Hepatocyte (in vitro differentiated cells): ENCODE data around the gene PPP2R5C.

Source experiments
- EZH2 ChIP-seq: fragments of 200-600 bp; sonication (generic); IDR thresholded peaks from 2 replicates; pipeline ENCODE4 v1.6.1; 2016; ENCODE audit warnings: antibody characterized with exemption, mild to moderate bottlenecking, borderline replicate concordance
- EZH2phosphoT487 ChIP-seq: fragments of 200-600 bp; sonication (generic); IDR thresholded peaks from one replicate; pipeline ENCODE4 v1.6.1; 2018; ENCODE audit warnings: antibody characterized with exemption, mild to moderate bottlenecking, low read depth, moderate library complexity; ENCODE audit not compliant: unreplicated experiment, severe bottlenecking
- TF ChIP-seq, protein P1 (sequence below): fragments of 200-600 bp; sonication (generic); IDR thresholded peaks from 2 replicates; pipeline ENCODE4 v1.5.1; 2016; ENCODE audit warnings: antibody characterized with exemption, mild to moderate bottlenecking; ENCODE audit not compliant: poor library complexity

DNA sequence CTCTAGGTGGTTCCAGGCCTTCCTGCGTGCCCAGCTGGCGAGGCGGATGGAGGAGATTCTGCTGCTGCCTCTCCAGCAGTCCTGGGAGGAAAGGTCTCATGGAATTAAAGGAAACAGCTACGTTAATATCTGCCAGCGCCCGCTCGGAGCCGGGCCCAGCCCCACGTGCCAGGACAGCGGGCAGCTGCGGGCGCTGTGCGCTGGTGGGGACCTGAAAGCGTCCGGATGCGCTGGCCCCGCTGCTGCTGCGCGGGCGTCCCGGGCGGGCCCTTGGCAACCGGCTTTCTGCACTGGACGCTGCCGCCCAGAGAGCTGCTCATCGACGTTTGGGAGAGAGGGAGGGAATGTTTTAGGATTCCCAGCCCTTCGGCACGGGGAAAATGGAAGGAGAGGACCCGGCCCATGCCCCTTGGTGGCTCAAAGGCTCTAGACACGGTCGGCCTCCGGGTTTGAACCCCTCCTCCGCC, 194.2 kb downstream of the PPP2R5C start:
- TF ChIP-seq, protein P1, sequence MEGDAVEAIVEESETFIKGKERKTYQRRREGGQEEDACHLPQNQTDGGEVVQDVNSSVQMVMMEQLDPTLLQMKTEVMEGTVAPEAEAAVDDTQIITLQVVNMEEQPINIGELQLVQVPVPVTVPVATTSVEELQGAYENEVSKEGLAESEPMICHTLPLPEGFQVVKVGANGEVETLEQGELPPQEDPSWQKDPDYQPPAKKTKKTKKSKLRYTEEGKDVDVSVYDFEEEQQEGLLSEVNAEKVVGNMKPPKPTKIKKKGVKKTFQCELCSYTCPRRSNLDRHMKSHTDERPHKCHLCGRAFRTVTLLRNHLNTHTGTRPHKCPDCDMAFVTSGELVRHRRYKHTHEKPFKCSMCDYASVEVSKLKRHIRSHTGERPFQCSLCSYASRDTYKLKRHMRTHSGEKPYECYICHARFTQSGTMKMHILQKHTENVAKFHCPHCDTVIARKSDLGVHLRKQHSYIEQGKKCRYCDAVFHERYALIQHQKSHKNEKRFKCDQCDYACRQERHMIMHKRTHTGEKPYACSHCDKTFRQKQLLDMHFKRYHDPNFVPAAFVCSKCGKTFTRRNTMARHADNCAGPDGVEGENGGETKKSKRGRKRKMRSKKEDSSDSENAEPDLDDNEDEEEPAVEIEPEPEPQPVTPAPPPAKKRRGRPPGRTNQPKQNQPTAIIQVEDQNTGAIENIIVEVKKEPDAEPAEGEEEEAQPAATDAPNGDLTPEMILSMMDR, result no peak
- TF ChIP-seq EZH2 (no peak), EZH2phosphoT487 (no peak)
